NCI-H2227 treated with DMSO at 0.1 percent for 48 hours (cell line): ENCODE measurements around the gene PDE2A.
"Not testable (repeated sequence)": the region's sequence is repeated elsewhere in the genome, so short reads cannot be mapped to it uniquely, and the experiment has no call there.

Experiments
- DNase-seq: peaks from one replicate; lab custom pipeline; 2025; lab: John Stamatoyannopoulos, UW

The PDE2A gene

GRCh38 chr11:72575533-72576242 lies 98.5 kb downstream of the PDE2A start:
- DNase-seq, result no peak

- DNase-seq, result no peak
These were observed 99.4 kb downstream of the PDE2A start for GRCh38 chr11:72574548-72575460.

GRCh38 chr11:72573855-72574445 lies 100.3 kb downstream of the PDE2A start:
- no peak for DNase-seq

GRCh38 chr11:72573072-72573854 lies 101.0 kb downstream of the PDE2A start:
- DNase-seq, result no peak

GRCh38 chr11:72572540-72572939 lies 101.7 kb downstream of the PDE2A start:
- not testable (repeated sequence) for DNase-seq

- no peak for DNase-seq
These were observed 103.1 kb downstream of the PDE2A start for GRCh38 chr11:72570893-72571661.

- DNase-seq, result no peak
These were observed 104.0 kb downstream of the PDE2A start for GRCh38 chr11:72569966-72570892.

GRCh38 chr11:72568861-72569260 lies 105.4 kb downstream of the PDE2A start:
- DNase-seq, result no peak

- DNase-seq, result no peak
These were observed 111.8 kb downstream of the PDE2A start for GRCh38 chr11:72562431-72562830.

GRCh38 chr11:72561856-72562255 lies 112.4 kb downstream of the PDE2A start:
- DNase-seq, result no peak

GRCh38 chr11:72560864-72561263 lies 113.4 kb downstream of the PDE2A start:
- not testable (repeated sequence) for DNase-seq

- DNase-seq, result no peak
These were observed 117.8 kb downstream of the PDE2A start for GRCh38 chr11:72556433-72556832.

- not testable (repeated sequence) for DNase-seq
These were observed 119.2 kb downstream of the PDE2A start for GRCh38 chr11:72555014-72555522.

- DNase-seq, result no peak
These were observed 120.5 kb downstream of the PDE2A start for GRCh38 chr11:72553706-72554105.

- no peak for DNase-seq
These were observed 121.8 kb downstream of the PDE2A start for GRCh38 chr11:72552399-72552910.

- DNase-seq, result no peak
These were observed 122.7 kb downstream of the PDE2A start for GRCh38 chr11:72551571-72551970.

- DNase-seq, result no peak
These were observed 125.8 kb downstream of the PDE2A start for GRCh38 chr11:72548463-72548862.

- peak; percentile 51 for DNase-seq
These were observed 127.4 kb downstream of the PDE2A start for GRCh38 chr11:72546866-72547265.

GRCh38 chr11:72544589-72544988 lies 129.6 kb downstream of the PDE2A start:
- DNase-seq, result no peak
